Activated CD4-positive, CD25-positive, alpha-beta regulatory T cell treated with anti-CD3 and anti-CD28 coated beads, Interleukin-2, amount 50 U/mL, for 24 hours (primary cell): ENCODE measurements around the gene SOX13.
"Not testable (repeated sequence)": the region's sequence is repeated elsewhere in the genome, so short reads cannot be mapped to it uniquely, and the experiment has no call there.

Experiments
- ATAC-seq, 2 donors: fragments of 150-1000 bp; cut with Tn5 transposase; one replicate each; pipeline ENCODE4 v1.10.0; 2021; ENCODE audit warnings: mild to moderate bottlenecking in 1 of 2, moderate library complexity in 1 of 2

Gene SOX13

DNA sequence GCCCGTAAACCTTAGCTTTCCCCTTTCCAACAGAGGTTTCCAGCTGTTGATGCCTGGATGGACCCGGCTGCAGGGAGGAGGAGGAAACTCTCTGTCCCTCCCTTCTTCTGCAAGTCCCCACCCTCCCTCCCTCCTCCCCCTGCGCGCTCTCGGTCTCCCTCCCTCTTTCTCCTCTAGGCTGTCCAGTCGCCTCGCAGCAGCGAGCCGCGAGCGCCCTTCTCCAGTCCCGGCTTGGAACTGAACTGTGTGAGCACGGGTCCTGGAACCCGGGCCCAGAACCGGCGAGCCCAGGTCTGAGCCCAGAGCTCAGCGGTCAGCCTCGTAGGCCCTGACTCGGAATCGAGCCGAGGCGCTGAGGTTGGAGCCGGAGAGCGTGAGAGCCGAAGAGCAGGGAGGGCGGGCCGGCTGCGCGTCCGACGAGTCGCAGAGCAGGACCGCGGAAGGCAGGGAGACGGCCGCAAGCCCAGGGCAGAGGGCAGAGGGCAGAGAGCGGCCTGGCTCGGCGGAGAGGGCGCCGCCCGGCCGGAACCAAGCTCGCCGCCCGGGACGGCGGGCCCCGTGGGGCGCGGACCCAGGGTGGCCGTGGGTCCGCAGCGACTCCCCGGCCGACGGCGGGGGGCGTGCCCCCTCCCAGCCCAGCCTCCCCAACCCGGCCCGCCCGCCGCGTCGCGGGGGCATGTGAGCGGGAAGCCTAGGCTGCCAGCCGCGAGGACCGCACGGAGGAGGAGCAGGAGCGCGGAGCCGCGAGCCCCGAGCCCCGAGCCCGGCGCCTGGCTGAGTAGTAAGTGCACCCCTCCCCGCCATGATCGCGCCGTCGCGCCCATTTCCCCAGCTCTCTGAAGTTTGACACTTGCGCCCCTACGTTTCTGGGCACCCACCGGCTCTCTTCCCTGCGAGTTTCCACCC, at the start of gene SOX13:
SOX13 (plus strand) TSS at position 185 of the 906 bp plus-strand sequence. CDS start 39,801 bp downstream, outside the sequence.
- ATAC-seq, result peak in 1 of 2 donors; percentile 13

DNA sequence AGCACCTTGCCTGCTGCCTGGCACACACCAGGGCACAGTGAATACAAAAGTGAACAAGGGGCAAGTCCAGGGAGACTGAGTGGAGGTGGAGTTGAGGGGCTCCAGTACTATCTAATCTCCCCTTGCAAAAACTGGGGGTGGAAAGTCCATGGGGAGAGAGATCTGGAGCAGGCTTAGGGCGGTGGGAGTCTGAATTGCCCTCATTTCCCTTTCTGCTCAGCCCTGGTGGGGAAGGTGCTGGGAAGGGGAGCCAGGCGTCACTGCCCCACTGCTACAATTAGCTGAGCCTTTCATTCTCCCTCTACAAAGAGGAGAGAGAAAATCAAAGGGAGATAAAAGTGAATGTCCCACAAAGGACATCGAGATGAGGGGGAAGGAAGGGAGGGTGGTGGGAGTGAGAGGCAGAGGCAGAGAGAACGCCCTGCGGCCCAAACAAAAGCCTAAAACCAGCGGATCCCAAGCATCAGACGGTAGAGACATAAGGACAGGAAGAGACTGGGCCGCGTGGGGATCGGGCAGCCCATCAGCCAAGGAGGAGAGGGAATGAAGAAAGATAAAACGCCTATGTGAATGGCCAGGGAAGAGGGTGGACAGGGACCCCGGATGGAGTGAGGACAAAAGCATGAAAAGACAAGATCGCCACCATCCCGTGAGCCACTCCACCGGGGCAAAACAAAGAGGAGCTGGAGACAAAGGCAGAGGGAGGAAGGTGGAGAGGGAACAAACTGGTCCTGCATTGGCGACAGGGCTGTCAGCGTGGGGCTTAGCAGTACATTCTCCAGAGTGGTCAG, 46.8 kb upstream of the SOX13 start:
- no peak for ATAC-seq

DNA sequence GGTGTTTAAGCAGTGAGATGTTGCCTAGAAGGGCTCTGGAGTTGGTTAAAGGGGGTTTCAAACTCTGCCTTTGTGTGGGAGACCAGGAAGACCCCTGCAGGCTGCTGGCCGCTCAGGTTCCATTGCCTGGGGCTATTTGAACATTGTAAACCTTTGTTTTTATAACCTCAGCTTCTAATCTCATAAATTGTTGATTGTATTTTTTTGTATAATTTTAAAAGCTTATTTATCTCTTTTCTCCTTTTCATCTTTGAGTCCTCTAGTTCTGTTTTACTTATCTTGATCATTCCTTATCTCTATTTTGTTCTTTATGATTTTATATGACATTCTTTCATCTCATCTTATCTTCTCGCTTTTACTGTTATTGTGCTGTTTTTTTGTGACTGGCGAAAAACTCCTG, 45.5 kb upstream of the SOX13 start:
- no peak for ATAC-seq

DNA sequence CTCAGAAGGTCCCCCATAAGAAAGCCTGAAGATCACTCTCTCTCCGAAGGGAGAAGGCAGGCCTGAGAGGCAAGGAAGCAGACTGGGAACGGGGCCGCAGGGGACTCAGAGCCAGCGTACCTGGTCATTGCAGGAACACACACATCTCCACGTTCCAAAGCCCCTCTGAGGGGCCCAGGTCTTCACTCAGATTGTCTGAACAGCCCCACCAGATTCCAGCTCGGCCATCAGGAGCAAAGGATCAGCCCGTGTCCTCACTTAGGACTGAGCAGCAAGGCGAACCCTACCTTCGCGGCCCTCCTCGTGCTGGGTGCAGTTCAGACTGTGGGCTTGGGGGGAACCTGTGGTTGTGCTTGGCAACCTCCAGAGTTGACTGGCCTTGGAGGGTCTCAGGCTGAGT, 43.9 kb upstream of the SOX13 start:
- ATAC-seq, result no peak

DNA sequence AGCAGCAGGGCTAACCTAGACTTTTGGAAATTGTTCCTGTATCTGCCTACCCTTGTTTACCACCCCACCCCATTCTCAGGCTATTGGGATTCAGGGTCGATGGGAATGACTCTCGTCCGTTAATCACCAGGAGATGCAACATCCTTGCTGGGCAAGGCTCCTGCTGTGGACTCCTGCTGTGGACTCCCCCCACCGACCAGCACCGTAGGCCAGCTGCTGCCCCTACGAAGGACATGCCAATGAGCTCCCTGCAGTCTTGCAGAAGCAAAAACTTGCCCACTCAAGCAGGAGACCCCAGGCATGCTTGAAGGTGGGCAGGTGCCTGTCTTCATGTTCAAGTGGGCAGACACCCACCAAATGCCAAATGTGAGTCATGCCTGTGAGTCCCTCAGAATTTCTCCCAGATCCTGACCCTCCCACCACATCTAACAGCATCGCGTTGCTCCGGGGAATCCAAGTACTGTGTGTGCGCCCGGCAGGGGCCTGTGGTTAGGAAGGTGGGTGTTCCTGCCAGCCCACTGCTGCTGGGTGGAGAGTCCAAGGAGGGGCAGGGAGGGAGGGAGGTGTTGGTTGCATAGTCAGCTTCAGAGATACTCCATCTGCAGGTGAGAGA, 41.7 kb upstream of the SOX13 start:
- ATAC-seq, result no peak

DNA sequence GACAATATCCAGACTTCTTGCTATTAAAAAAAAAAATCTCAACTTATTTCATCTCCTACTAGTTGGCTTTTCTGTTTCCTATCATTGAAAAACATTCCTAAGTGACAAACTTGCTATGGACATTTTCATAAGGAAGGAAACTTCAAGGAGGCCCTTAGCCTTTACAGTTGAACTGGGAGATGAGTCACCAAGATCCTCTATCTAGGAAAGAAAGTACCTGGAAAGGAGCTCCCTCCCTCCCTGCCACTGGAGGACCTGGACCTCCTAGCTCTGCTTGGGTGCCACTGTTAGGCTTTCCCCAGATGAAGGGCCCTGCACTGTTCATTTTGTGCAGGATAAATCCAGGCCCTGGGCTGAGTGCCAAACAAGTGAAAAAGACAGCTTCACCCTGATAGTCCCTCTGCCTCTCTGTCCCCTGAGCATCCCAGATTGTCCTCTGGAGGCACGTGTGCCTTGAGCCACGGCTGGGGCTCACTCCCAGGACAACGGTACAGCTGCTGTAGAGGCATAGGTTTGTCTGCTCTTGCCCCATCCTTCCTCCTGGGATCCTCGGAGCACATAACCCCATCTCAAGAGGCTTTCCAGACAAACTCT, 40.2 kb upstream of the SOX13 start:
- ATAC-seq, result no peak

DNA sequence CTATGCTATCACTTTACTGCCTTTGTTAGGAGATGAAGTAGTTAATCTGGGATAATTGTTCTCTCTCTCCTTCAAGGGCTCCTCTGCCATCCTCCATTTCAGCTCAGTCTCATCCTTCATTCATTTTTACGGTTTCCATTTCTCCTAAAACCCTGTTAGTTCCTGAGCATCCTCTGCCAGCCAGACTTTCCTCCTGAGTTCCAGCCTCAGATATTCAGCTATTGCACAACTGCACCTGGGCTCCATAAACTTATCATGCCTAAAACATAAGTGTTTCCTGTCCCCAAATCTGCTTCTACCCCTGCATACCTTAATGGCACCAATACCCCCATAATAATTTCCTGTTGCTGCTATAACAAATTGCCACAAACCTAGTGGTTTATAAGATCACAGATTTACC, 39.6 kb upstream of the SOX13 start:
- no peak for ATAC-seq

DNA sequence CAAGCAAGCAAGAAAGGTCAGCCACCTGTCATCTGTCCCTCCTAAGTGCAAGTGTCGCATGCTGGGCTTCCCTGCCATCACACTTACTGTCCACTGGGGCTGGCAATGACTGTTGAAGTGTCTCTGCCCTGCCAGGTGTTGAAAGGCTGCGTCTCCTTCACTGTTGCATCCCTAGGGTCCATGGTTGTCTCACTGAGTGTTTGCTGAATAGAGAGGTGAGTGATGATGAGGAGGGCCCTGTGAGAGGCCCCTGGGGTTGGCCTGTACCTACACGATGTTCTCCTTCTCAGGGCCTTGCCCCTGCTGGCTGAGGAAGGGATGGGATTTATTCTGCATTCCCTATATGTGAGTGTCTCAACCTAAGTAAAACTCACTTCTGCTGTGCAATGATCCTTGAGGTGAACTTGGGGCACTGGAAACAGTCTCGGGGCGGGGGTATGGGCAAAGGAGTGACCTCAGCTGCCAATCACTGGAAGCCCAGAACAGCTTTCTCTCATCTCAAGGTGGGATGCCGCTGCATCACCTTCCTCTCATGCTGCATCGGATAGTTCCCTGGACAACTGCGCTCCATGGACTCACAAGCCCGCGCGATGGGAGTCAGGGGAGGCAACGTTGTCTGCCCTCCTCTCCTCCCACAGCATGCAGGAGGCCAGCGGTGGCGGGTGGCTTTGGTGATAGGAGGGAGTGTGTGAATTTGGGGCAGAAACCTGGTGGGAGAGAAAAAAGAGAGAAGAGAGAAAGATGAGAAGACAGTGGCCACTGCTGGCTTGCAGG, 35.8 kb upstream of the SOX13 start:
- ATAC-seq, result no peak

DNA sequence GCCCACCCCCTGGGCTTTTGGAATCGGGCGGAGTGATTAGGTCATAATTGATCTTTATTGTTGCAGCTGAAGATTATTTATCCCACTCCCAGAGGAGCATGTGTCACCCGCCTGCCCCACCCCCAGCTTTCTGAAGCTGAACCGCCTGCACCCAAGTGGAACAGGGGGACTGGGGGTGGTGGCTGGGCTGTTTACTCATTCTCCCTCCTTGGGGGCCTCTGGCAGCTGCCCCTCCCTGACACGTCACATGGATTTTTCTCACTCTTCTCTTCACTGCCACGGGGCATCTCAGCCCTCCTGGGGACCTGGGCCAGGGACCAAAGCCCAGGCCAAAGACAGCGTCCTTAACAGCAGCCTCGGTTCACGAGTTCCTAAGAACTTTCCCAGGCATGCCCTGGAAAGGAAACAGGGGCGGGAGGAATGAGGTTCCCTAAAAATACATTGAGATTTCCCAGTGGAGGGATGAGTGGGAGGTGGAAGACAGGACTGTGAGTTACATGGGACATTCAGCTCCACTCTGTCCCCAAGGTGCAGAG, 31.6 kb upstream of the SOX13 start:
- no peak for ATAC-seq

DNA sequence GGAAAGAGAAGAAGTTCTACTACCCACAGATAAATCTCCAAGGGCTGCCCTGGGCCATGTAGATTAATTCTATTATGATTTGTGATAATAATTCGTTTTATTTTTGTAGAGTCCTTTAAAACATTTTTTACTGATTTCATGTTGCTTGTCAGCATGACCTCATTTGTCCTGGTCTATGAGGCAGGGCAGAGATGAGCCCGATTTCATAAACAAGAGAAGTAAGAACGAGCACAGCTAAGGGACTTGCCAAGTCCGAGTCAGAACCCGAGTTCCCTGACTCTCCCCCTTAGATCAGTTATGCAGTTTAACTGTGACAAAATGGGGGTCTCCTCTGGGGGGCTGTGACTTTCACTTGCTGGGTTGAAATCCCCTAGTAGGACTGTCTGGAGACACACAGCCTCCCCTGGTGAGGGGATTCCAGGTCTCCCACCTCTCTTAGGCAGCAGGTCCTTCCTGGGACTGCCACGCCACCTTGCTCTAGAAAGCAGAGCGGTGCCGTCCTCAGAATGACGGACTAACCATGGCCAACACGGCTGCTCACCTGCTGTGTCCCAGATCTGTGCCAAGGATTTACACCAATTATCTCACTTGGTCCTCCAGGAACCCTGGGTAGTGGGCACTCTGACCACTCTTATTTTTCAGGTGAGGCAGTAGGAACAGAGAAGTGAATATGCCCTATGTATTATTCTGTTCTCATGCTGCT, 31.0 kb upstream of the SOX13 start:
- no peak for ATAC-seq

DNA sequence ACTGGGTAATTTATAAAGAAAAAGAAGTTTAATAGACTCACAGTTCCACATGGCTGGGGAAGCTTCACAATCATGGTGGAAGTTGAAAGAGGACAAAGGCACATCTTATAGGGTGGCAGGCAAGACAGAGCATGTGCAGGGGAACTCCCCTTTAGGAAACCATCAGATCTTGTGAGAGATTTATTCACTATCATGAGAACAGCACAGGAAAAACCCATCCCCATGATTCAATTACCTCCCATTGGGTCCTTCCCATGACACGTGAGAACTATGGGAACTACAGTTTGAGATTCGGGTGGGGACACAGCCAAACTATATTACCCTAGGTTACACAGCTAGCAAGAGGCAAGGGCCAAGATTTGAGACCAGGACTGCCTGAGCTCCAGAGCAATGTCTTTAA, 30.4 kb upstream of the SOX13 start:
- no peak for ATAC-seq

DNA sequence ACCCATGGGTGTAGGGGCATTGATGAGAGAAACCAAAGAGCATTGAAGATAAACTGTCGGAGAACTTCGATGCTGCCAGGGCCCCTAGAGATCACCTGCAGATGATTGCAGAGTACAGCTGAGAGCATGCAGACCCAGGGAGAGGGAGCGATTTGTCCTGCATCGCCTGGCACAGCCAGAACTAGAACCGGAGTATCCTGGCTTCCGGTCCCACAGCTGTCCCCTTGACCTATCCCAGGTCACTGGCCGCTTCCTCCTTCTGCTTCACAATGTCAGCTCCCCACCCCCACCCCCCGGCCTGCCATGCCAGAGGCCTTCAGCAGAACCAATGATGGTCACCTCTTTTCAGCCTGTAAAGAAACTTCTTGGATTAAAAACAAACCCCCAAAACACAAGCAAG, 29.2 kb upstream of the SOX13 start:
- ATAC-seq, result no peak

DNA sequence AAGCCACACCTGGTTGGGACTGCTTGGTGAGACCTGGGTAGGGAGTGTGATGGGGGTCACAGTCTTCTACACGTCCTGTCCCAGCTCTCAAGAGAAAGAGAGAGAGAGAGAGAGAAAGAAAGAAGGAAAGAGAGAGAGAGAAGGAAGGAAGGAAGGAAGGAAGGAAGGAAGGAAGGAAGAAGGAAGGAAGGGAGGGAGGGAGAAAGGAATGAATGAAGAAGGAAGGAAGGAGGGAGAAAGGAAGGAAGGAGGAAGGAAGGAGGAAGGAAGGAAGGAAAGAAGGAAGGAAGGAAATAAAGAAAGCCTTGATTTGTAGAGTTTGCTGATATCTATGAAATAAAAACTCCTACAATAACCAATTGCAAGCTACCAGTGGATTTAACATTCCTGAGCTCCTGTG, 28.5 kb upstream of the SOX13 start:
- no peak for ATAC-seq

DNA sequence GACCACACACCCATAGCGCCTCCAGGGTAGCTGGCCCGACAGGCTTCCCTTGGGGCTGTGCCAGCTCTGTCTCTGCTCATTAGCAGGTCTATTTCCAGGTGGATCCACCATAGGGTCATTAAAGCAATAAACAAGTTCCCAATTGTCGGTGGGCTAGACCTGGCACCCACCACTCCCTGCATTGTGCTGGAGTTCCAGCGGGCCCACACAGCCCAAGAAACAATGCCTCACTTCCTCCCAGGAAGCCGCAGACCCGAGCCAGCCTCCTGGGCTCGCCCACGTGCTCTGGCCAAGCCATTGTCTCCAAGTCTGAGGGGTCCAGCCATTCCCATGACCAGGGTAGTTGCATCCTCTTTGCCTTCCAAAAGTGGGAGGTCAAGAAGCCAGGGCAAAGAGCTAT, 27.5 kb upstream of the SOX13 start:
- no peak for ATAC-seq

DNA sequence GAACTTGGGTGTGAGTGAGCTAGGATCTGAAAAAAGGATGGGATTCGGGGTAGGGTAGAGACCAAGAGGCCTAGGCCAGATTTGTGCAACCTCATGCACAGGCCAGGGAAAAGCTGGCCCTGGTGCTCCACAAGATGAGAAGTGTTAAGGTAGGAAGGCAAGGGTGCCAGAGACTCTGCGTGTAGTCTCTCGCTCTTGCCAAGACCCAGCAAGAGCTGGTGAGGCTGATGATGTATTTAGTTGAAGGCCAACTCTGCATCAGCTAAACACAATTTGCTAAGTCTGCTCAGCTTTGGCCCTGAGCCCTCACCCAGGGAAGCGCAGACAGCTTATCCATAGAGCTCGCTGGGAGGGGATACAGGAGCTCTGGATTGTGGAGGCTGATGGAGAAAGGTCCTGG, 26.6 kb upstream of the SOX13 start:
- no peak for ATAC-seq

DNA sequence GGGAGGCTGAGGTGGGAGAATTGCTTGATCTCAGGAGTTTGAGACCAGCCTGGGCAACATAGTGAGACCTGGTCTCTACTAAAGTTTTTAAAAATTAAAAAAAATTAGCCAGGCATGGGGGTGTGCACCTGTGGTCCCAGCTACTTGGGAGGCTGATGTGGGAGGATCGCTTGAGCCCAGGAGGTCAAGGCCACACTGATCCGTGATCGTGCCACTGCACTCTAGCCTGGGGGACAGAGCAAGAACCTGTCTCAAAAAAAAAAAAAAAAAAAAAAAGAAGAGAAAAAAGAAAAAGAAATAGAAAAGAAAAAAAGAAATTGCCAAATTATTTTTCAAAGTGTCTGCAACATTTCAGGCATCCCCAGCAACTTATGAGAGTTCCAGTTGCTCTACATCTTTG, 24.1 kb upstream of the SOX13 start:
- not testable (repeated sequence) for ATAC-seq

DNA sequence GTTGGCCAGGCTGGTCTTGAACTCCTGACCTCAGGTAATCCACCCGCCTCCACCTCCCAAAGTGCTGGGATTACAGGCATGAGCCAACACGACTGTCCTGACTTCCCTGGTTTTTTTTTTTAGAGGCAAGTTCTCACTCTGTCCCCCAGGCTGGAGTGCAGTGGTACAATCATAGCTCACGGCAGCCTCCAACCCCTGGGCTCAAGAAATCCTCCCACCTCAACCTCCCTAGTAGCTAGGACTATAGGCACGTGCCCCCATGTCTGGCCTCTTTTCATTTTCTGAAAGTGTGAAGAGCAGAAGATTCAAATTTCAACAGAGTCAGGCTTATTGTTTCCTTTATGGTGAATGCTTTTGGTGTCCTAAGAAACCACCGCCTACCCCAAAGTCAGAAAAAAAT, 21.7 kb upstream of the SOX13 start:
- no peak for ATAC-seq

DNA sequence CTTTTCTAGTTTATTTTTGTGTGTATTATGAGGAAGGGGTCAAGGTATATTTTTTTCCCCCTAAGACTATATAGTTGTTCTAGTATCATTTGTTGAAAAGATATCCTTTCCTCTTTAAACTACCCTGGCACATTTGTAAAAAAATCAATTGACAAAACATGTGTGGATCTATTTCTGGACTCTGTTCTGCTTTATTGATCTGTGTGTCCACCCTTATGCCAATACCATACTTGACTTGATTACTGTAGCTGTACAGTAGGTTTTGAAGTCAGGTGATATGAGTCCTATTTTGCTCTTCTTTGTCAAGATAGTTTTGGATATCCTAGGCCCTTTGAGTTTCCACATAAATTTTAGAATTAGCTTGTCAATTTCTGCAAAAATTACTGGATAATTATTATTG, 21.2 kb upstream of the SOX13 start:
- no peak for ATAC-seq

DNA sequence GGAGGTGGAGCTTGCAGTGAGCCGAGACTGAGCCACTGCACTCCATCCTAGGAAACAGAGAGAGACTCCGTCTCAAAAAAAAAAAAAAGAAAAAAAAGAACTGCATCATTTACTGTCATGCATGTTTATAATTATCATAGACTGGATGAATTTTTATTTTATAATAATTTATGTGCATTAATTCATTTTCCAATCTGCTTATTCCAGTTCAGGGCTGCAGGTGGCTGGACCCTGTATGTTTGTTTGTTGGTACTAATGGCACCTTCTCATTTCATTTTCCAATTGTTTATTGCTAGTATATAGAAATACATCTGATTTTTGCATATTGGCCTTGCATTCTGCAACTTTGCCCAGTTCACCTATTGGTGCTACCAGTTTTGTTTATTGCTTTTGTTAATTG, 19.0 kb upstream of the SOX13 start:
- ATAC-seq, result no peak

DNA sequence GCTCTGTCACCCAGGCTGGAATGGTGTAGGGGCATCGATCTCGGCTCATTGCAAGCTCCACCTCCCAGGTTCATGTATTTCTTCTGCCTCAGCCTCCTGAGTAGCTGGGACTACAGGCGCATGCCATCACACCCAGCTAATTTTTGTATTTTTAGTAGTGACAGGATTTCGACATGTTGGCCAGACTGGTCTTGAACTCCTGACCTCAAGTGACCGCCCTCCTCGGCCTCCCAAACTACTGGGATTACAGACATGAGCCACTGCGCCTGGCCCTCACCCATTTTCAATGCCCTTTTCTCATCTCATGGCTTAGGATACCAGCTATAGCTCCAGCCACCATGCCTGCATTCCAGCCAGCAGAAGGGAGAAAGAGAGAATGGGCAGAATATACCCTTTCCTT, 12.9 kb upstream of the SOX13 start:
- ATAC-seq, result no peak

DNA sequence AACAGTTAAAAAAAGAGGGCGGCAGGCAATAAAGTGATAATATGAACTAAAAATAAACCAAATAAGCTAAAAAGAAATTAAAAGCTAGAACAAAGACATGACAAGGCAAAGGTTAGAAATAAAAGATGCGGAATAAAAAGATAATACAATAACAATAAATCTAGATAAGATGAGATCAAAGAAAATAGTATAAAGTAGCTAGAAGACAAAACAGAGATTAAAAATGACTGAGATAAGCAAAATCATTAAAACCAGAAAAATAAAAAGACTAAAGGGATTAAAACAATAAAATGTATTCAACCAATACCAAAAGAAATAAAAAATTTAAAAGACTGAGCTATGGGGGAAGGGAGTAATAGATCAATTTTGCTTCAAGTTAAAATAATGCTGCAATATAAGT, 10.8 kb upstream of the SOX13 start:
- no peak for ATAC-seq
